A673 (cell line): Measurements from ENCODE around the gene ADAT3.
"Not testable (repeated sequence)": the region's sequence is repeated elsewhere in the genome, so short reads cannot be mapped to it uniquely, and the experiment has no call there.

ENCODE experiments used
- CTCF ChIP-seq: fragments of 300-800, 200-600 bp; sonication (generic); conservative IDR thresholded peaks from 2 replicates; pipeline ENCODE4 v1.5.1; 2017; ENCODE audit warnings: low read depth, mild to moderate bottlenecking, antibody characterized with exemption, low read length, moderate library complexity, mixed read lengths
- EZH2 ChIP-seq: fragments of 200-600 bp; sonication (generic); IDR thresholded peaks from 2 replicates; pipeline ENCODE4 v1.6.1; 2017; ENCODE audit warnings: borderline replicate concordance, low read depth, mild to moderate bottlenecking, mixed read lengths, antibody characterized with exemption, low read length; ENCODE audit not compliant: poor library complexity, severe bottlenecking

GRCh38 chr19:1876496-1877279 is 28.5 kb upstream of the ADAT3 start:
- peak; percentile 33; the same call in 1 of the 2 replicates for TF ChIP-seq CTCF
- TF ChIP-seq EZH2, result not testable (repeated sequence)
